Measurements from ENCODE around the gene AHSA1.
"Not testable (repeated sequence)": the region's sequence is repeated elsewhere in the genome, so short reads cannot be mapped to it uniquely, and the experiment has no call there.

The AHSA1 gene
- 31.9 to 58.4 (median 54.5) reads per million in 4 donors for total RNA-seq

DNA sequence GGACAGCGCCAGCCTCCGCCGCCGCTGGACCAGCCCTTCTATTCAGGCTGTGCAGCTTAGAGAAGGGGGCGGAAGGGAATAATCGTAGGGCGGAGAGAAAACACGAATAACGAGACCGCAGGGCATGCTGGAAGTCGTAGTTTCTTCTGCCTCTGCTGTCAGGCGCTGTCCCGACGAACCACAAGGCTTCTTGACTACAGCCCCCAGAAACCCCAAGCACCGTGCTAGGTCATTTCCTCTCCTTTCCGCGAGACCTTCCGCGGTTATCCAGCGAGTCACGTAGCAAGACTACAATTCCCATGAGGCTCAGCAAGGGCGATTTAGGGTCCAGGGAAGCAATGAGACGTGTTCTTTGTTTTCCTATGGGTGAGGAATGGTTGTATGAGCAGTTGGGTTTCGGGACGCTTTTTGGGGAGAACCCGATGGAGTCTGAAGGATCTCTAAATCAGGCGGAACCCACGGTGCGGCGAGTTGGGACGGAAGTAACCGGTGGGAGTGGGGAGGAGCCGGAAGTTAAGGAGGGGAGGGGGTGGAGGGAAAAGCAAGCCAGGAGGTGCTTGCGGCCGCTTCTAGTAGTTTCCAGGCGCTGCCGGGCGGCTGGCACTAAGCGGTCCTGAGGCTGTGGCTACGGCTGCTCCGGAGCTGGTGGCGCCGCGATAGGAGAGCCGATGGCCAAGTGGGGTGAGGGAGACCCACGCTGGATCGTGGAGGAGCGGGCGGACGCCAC is at the start of gene AHSA1, which contains the start of gene VIPAS39:
Gene AHSA1 (plus strand): TSS at position 572 of the 727 bp plus-strand sequence. CDS start 97 bp downstream, at position 669.
Gene VIPAS39 (minus strand): TSS at position 80 of the 727 bp plus-strand sequence. CDS start 3,499 bp downstream, outside the sequence.
- DNase-seq, result peak; percentile 86 to 99 (median 92)

DNA sequence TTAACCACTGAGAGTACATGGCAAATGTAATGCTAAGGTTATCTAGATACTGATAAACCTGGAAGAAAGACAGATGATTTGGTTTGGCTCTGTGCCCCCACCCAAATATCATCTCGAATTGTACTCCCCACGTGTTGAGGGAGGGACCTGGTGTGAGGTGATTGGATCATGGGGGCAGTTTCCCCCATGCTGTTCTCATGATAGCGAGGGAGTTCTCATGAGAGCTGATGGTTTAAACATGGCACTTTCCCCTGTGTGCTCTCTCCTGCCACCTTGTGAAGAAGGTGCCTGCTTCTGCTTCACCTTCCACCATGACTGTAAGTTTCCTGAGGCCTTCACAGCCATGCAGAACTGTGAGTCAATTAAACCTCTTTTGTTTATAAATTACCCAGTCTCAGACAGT is 48.8 kb upstream of the AHSA1 start:
- DNase-seq, result no peak

GRCh38 chr14:77415403-77416030 is 42.4 kb upstream of the AHSA1 start:
- not testable (repeated sequence) for DNase-seq

- not testable (repeated sequence) for DNase-seq
These were observed 41.8 kb upstream of the AHSA1 start for GRCh38 chr14:77416098-77416497.

DNA sequence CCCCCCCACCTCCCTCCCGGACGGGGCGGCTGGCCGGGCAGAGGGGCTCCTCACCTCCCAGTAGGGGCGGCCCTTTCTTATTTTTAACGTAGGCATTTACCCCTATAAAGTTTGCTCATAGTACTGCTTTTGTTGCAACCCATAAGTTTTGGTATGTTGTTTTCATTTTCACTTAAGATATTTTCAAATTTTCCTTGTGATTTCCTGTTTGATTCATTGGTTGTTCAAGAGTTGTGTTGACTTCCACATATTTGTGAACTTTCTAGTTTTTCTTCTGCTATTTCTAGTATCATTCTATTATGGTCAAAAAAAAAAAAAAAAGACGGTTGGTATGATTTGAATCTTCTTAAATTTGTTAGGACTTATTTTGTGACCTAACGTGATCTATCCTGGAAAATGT is 41.1 kb upstream of the AHSA1 start:
- DNase-seq, result no peak

DNA sequence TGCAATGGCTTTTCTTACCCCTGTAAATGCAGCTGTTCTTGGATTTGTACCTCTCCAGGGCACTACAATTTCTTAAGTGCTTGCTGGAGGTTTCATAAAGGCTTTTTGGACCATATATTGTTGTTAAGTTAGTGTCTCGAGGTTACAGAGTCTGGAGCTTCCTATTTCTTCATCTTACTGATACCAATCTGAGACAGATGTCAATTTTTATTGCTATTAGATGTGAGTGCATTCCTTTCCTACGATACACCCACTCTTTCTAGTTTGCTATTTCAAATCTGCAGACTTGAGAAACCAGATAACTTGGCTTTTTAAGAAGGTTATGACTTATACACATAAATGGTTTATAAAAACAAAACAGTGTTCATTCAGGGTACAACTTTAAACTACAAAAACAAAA is 36.7 kb upstream of the AHSA1 start:
- no peak for DNase-seq

GRCh38 chr14:77423423-77423822 is 34.5 kb upstream of the AHSA1 start, which contains the start of gene NOXRED1:
Gene NOXRED1, minus strand, starts transcription at chr14:77423523. Its CDS starts 634 bp downstream, at chr14:77422889.
- no peak for DNase-seq

DNA sequence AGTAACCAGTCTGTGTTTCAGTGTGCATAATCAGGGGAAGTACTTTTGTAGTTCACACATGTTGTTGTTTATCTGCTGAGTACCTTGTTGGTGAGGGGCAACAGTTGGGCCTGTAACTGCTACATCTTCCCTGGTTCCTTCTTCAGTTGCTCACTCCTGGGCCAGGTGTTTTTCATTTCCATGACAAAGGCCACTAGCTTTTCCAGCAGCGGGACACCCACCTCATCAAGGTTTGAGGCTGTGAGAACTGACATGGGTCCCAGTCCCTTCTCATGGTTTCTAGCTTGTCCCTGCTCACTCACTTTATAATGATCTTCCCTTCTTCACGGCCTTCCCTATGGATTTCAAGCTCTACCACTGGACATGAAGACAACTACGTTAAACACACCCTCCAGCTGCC is 33.0 kb upstream of the AHSA1 start:
- DNase-seq, result no peak

DNA sequence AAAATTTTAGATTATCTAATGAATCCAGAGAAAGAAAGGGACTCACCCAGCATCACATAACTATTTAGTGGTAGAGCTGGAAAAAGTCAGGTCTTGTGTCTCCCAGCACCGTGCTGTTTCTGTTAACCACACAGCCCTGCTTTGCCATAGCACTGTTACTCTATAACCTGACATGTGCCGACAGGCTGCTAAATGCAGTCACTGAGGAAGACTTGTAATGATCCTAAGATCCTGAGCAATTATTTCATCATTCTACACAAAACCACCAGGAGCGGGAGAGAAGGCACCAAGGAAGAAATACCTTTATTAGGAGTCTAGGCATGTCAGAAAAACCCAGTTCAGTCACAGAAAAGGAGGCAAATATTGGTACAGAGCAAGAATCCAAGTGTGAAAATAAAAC is 31.5 kb upstream of the AHSA1 start:
- DNase-seq, result no peak

DNA sequence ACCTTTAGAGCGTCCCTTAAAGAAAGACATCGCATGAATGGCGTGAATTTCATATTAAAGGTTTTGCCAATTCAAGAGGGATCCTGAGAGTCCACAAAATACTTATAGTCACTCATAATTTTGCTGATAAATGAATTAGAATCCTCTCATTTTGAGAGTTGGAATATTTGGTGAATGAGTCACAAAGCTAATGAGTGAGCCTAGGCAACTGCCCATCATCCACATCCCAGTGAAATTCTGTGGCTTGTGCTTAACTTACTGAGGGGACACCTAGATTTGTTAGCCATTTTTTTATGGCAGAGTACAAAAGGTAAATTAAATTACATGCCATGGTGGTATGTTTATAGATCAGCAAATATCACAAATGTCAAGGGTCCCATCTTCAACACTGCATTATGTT is 21.9 kb upstream of the AHSA1 start:
- no peak for DNase-seq

GRCh38 chr14:77438596-77438995 is 19.3 kb upstream of the AHSA1 start:
- DNase-seq, result no peak

GRCh38 chr14:77439861-77440260 is 18.0 kb upstream of the AHSA1 start:
- DNase-seq, result no peak

GRCh38 chr14:77442196-77442595 is 15.7 kb upstream of the AHSA1 start:
- DNase-seq, result no peak

DNA sequence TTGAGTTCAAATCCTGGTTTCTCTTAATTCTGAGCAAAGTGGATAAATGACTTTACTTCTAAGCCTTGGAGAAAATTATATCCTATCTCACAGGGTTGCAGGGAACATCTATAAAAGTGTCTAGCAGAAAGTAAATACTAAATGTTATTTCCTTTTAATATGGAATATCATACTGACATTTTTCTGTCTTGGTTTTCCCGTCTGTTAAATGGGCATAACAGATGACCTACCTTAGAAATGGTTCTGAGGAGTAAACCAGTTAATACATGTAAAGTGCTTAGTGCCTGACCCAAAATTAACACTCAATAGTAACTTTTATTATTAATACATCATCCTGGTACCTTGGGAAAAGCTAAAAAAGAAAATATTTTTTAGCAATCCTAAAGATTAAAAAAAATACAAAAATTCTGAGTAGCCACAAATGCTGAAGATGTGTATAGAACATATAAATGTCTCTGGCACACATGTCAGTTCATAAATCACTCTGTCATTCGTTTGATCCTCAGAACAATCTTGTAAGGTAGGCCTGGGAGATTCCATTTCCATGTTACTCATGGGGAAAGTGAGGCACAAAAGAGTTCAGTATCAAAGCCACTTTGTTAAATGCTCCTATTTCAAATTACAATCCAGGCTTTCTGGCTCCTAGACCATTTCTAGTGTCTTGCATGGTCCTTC is 1.8 kb upstream of the AHSA1 start:
- DNase-seq, result no peak

- DNase-seq, result no peak
These were observed 775 bp upstream of the AHSA1 start for GRCh38 chr14:77457115-77457521.

DNA sequence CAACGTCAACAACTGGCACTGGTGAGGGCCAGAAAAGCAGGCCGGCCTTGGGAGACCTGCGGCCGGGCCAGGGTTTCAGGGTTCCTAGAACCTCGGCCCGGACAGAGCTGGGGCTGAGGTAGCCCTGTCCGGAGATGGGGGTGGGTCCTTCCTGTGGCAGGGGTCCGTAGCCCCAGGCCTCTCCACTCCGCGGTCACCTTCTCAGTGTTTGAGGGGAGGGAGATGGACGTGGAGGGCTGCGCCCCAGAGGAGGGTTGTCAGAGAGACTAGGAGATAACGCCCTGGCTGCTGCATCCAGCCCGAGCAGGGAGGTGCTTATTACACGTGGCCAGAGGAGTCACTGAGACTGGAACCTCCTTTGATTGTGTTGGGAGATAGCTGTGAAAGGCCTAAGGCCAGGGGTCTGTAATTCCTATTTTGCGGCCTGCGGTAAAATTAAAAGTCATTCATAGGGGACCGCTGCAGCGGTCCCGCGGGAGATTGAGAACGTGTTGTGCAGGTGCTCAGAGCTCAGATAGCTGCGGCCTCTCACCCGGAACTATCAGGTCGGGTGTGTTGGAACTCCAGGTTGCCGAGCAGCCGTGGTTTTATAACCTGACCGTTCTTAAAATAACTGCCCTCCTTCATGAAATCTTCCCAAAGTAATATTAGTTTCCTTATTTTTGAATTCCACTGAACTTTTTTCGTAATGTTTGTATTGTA is 507 bp downstream of the AHSA1 start:
- peak in 2 of 5 donors; percentile 11 to 44 for DNase-seq

DNA sequence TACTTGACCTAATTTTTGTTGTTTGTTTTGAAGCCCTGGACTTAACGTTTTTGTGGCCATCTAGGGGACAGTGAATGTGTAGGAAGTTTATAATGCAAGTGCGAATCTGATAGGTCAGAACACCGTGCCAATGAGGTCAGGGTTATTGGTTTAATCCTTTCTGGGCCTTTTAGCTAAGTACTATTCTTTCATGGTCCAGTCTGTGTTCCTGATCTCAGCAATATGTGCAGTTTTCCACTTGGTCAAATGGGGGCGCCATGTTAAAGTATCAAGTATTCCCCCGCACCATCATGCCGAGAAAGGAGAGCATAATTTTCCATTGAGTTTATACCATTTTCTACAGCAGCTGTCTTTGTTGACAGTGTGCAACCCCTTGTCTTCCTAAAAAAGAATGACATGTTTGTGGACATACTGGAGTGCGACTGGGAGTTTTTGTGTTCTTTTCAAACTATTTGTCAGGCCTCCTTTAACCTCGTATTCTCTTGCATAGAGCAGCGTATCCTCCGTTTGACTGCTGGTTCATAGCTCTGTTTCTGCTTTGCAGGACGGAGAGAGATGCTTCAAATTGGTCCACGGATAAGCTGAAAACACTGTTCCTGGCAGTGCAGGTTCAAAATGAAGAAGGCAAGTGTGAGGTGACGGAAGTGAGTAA is 1.3 kb downstream of the AHSA1 start:
- DNase-seq, result peak in 4 of 5 donors; percentile 31 to 72 (median 42)

- DNase-seq, result no peak
These were observed 9.9 kb downstream of the AHSA1 start for GRCh38 chr14:77467801-77468200.

- no peak for DNase-seq
These were observed 11.2 kb downstream of the AHSA1 start for GRCh38 chr14:77469067-77469505.

GRCh38 chr14:77469539-77469938 is 11.6 kb downstream of the AHSA1 start:
- DNase-seq, result no peak

- no peak for DNase-seq
These were observed 12.5 kb downstream of the AHSA1 start for GRCh38 chr14:77470224-77470870.

DNA sequence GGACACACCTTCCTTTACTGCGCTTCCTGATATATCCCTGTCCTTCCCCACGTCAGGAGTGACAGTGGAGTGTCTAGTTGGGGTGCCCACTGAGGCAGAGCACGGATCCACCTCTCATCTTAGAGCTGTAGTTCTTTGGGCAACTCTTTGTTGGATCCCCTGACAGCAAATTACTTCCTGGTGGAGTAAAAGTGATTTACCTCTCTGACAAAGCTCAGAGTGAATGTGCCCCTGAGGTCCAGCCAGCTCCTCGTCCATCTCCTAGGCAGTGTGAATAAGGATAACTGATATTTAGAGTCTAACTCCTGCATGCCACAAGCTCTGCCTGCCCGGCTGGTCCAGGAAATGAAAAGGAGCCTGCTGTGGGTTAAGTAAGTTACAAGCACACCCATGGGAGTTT is 16.0 kb downstream of the AHSA1 start:
- DNase-seq, result no peak
